Stimulated activated CD8-positive, alpha-beta memory T cell treated with anti-CD3 and anti-CD28 coated beads, Interleukin-15, amount 100 ng/mL, for 24 hours (primary cell): ENCODE measurements around the gene ZNF850.
A peak's percentile ranks its signal among the peaks of the same experiment; 100 is the strongest.
"Not testable (repeated sequence)": the region's sequence is repeated elsewhere in the genome, so short reads cannot be mapped to it uniquely, and the experiment has no call there.

ENCODE experiments used
- DNase-seq: peaks from one replicate; pipeline ENCODE4 v3.0.0-alpha.2; 2020; ENCODE audit warnings: low read depth

Gene ZNF850

GRCh38 chr19:36772311-36773222 is at the start of gene ZNF850:
Gene ZNF850, minus strand, starts transcription at chr19:36772807. Its CDS starts 10,201 bp downstream, at chr19:36762606.
- DNase-seq: peak; percentile 74

GRCh38 chr19:36821758-36822157 is 49.2 kb upstream of the ZNF850 start:
- DNase-seq: no peak

GRCh38 chr19:36819130-36819630 is 46.6 kb upstream of the ZNF850 start:
- DNase-seq: no peak

- no peak for DNase-seq
Measured at GRCh38 chr19:36807029-36807428, 34.4 kb upstream of the ZNF850 start.

GRCh38 chr19:36805364-36805763 is 32.8 kb upstream of the ZNF850 start:
- no peak for DNase-seq

- no peak for DNase-seq
Measured at GRCh38 chr19:36797786-36798108, 25.1 kb upstream of the ZNF850 start.

- DNase-seq: no peak
Measured at GRCh38 chr19:36796714-36796992, 24.0 kb upstream of the ZNF850 start.

GRCh38 chr19:36791420-36792141 is 19.0 kb upstream of the ZNF850 start:
- DNase-seq: not testable (repeated sequence)

GRCh38 chr19:36775768-36776167 is 3.2 kb upstream of the ZNF850 start:
- no peak for DNase-seq

- no peak for DNase-seq
Measured at GRCh38 chr19:36773223-36773579, 594 bp upstream of the ZNF850 start.

- no peak for DNase-seq
Measured at GRCh38 chr19:36771261-36772231, 1.1 kb downstream of the ZNF850 start.

- DNase-seq: no peak
Measured at GRCh38 chr19:36750066-36750691, 22.4 kb downstream of the ZNF850 start.

GRCh38 chr19:36749613-36750012 is 23.0 kb downstream of the ZNF850 start:
- not testable (repeated sequence) for DNase-seq

GRCh38 chr19:36748431-36749275 is 24.0 kb downstream of the ZNF850 start:
- DNase-seq: no peak

GRCh38 chr19:36747750-36748149 is 24.9 kb downstream of the ZNF850 start:
- no peak for DNase-seq

GRCh38 chr19:36745870-36746269 is 26.7 kb downstream of the ZNF850 start:
- DNase-seq: no peak

- DNase-seq: not testable (repeated sequence)
Measured at GRCh38 chr19:36736166-36736565, 36.4 kb downstream of the ZNF850 start.

- no peak for DNase-seq
Measured at GRCh38 chr19:36719687-36720556, 52.7 kb downstream of the ZNF850 start.

- DNase-seq: no peak
Measured at GRCh38 chr19:36709423-36709822, 63.2 kb downstream of the ZNF850 start.

GRCh38 chr19:36707134-36707533 is 65.5 kb downstream of the ZNF850 start:
- DNase-seq: no peak
